A673 (cell line): ENCODE data around the gene DPEP2. TPM values are rescaled to one million over a fixed set of nuclear protein-coding genes. Genes with fewer than 3 reads are reported as not detected.
"Not testable (repeated sequence)": the region's sequence is repeated elsewhere in the genome, so short reads cannot be mapped to it uniquely, and the experiment has no call there.

Source experiments
- BruUV-seq: library from RNA; stranded (reverse); fragments of 400-500 nt; replicated peaks from 2 replicates; lab custom pipeline; 2021; lab: Mats Ljungman, UMichigan
- CTCF ChIA-PET: fragments of 300-600 bp; sonication (Branson Sonifier 250); formaldehyde crosslinking; loops from one replicate; lab custom pipeline; 2022; ENCODE audit warnings: antibody characterized with exemption; lab: Charles Lee
- POLR2A ChIA-PET: fragments of 300-600 bp; sonication (Branson Sonifier 250); formaldehyde crosslinking; loops from one replicate; lab custom pipeline; 2022; ENCODE audit warnings: antibody characterized with exemption; ENCODE audit not compliant: low non-redundant PET; lab: Charles Lee
- DNase-seq: peaks from one replicate; pipeline ENCODE4 v3.0.0-alpha.2; 2015; ENCODE audit warnings: low spot score
- H3K27ac ChIP-seq: fragments of 200-600 bp; sonication (generic); 2 replicates; pipeline ENCODE4 v1.5.1; 2016; ENCODE audit warnings: mixed run types, low read depth, mild to moderate bottlenecking, mixed read lengths, antibody characterized with exemption, low read length; ENCODE audit not compliant: poor library complexity, severe bottlenecking
- H3K27me3 ChIP-seq: fragments of 200-600 bp; sonication (generic); replicated peaks from 2 replicates; pipeline ENCODE4 v1.6.1; 2017; ENCODE audit warnings: mixed run types, low read depth, mild to moderate bottlenecking, mixed read lengths, antibody characterized with exemption, low read length; ENCODE audit not compliant: insufficient read depth, poor library complexity
- H3K36me3 ChIP-seq: fragments of 200-600 bp; sonication (generic); 2 replicates; pipeline ENCODE4 v1.6.1; 2016; ENCODE audit warnings: mixed run types, mild to moderate bottlenecking, mixed read lengths, antibody characterized with exemption, low read length; ENCODE audit not compliant: insufficient read depth, poor library complexity, severe bottlenecking
- H3K4me1 ChIP-seq: fragments of 200-600 bp; sonication (generic); 2 replicates; pipeline ENCODE4 v1.6.1; 2017; ENCODE audit warnings: mixed run types, mild to moderate bottlenecking, mixed read lengths, antibody characterized with exemption, low read length; ENCODE audit not compliant: insufficient read depth, poor library complexity, severe bottlenecking
- H3K4me3 ChIP-seq: fragments of 200-600 bp; sonication (generic); 2 replicates; pipeline ENCODE4 v1.5.1; 2016; ENCODE audit warnings: low read depth, mixed run types, mild to moderate bottlenecking, mixed read lengths, low read length; ENCODE audit not compliant: poor library complexity, severe bottlenecking
- H3K9me3 ChIP-seq: fragments of 200-600 bp; sonication (generic); 2 replicates; pipeline ENCODE4 v1.6.1; 2016; ENCODE audit warnings: mixed run types, low read depth, mild to moderate bottlenecking, mixed read lengths, antibody characterized with exemption, low read length; ENCODE audit not compliant: poor library complexity, severe bottlenecking
- CTCF ChIP-seq: fragments of 300-800, 200-600 bp; sonication (generic); conservative IDR thresholded peaks from 2 replicates; pipeline ENCODE4 v1.5.1; 2017; ENCODE audit warnings: low read depth, mild to moderate bottlenecking, antibody characterized with exemption, low read length, moderate library complexity, mixed read lengths
- EZH2 ChIP-seq: fragments of 200-600 bp; sonication (generic); IDR thresholded peaks from 2 replicates; pipeline ENCODE4 v1.6.1; 2017; ENCODE audit warnings: borderline replicate concordance, low read depth, mild to moderate bottlenecking, mixed read lengths, antibody characterized with exemption, low read length; ENCODE audit not compliant: poor library complexity, severe bottlenecking
- intact Hi-C: fragments of 100-400 bp; cut with micrococcal nuclease; formaldehyde crosslinking; loops from one replicate; pipeline ENCODE4 v1.10.0; 2022; ENCODE audit not compliant: unreplicated experiment
- total RNA-seq: library from RNA; stranded (reverse); gene quantifications from 2 replicates; pipeline ENCODE4 v1.2.3, GENCODE V29; 2021

Gene DPEP2
- total RNA-seq, 1 experiment from 2014 or later = not detected

GRCh38 chr16:67999985-68000384, 701 bp upstream of the DPEP2 start:
- Histone ChIP-seq H3K4me3 (no peak overlapping the region), H3K27ac (no peak overlapping the region), H3K36me3 (no peaks in the 10 kb centered on the region), H3K9me3 (no peaks in the 10 kb centered on the region), H3K4me1 (no peaks in the 10 kb centered on the region), H3K27me3 (no peaks in the 10 kb centered on the region)
- CTCF ChIA-PET = interaction anchor here (0.5 kb wide), 1 partner anchor 46 kb away, joined by 3 read pairs; no protein-coding TSS in a partner anchor
- POLR2A ChIA-PET = no interaction called here
- DNase-seq = no peak
- TF ChIP-seq CTCF = no peak
- no peak for TF ChIP-seq EZH2
- no TSS peak for BruUV-seq
- intact Hi-C loops = no loop called here

- H3K4me1 ChIP-seq, H3K27me3 ChIP-seq, POLR2A ChIA-PET, BruUV-seq, intact Hi-C loops, H3K4me3 ChIP-seq, DNase-seq, H3K36me3 ChIP-seq, H3K27ac ChIP-seq, H3K9me3 ChIP-seq, CTCF ChIA-PET: not testable (repeated sequence)
Measured at GRCh38 chr16:67998231-67998778, 979 bp downstream of the DPEP2 start.

GRCh38 chr16:67996666-67997065, 2.6 kb downstream of the DPEP2 start:
- DNase-seq = no peak
- no peaks in the 10 kb centered on the region for H3K36me3 ChIP-seq
- CTCF ChIA-PET = no interaction called here
- intact Hi-C loops = no loop called here
- H3K4me3 ChIP-seq = no peak overlapping the region
- peaks cover 5% of the 10 kb centered on the region for H3K4me1 ChIP-seq
- BruUV-seq = no TSS peak
- POLR2A ChIA-PET = no interaction called here
- H3K27ac ChIP-seq = no peak overlapping the region
- no peaks in the 10 kb centered on the region for H3K27me3 ChIP-seq
- no peak for TF ChIP-seq CTCF
- no peak for TF ChIP-seq EZH2
- no peaks in the 10 kb centered on the region for H3K9me3 ChIP-seq

GRCh38 chr16:67995423-67995822, 3.9 kb downstream of the DPEP2 start:
- intact Hi-C loops = no loop called here
- no peak for TF ChIP-seq CTCF
- TF ChIP-seq EZH2 = no peak
- Histone ChIP-seq H3K36me3 (no peaks in the 10 kb centered on the region), H3K27ac (no peak overlapping the region), H3K9me3 (no peaks in the 10 kb centered on the region), H3K4me1 (peaks cover 5% of the 10 kb centered on the region), H3K4me3 (no peak overlapping the region), H3K27me3 (no peaks in the 10 kb centered on the region)
- no TSS peak for BruUV-seq
- CTCF ChIA-PET = no interaction called here
- no peak for DNase-seq
- POLR2A ChIA-PET = no interaction called here

- H3K27me3 ChIP-seq, H3K27ac ChIP-seq, intact Hi-C loops, POLR2A ChIA-PET, H3K4me1 ChIP-seq, H3K4me3 ChIP-seq, H3K36me3 ChIP-seq, BruUV-seq, H3K9me3 ChIP-seq, DNase-seq: not testable (repeated sequence)
- CTCF ChIA-PET = interaction anchor here (0.6 to 1.4 kb wide), 2 partner anchors 47 to 362 kb away, joined by 3 to 4 read pairs; no protein-coding TSS in a partner anchor
Measured at GRCh38 chr16:67994040-67994408, 5.3 kb downstream of the DPEP2 start.
